Neutrophil (primary cell): ENCODE measurements around the gene SLC13A3.

ENCODE experiments used
- H3K27ac ChIP-seq: fragments of 200-600 bp; sonication (generic); 2 replicates; pipeline ENCODE4 v1.5.1; 2016; ENCODE audit warnings: mild to moderate bottlenecking, moderate library complexity
- H3K27me3 ChIP-seq: fragments of 200-600 bp; sonication (generic); 2 replicates; pipeline ENCODE4 v1.6.0; 2016; ENCODE audit warnings: mild to moderate bottlenecking
- H3K36me3 ChIP-seq: fragments of 200-600 bp; sonication (generic); 2 replicates; pipeline ENCODE4 v1.5.1; 2017
- H3K4me1 ChIP-seq, 2 experiments: fragments of 200-600 bp in 1 of 2; sonication (generic) in 1 of 2; 1 replicate in 1 of 2; 2 replicates in 1 of 2; pipeline versions ENCODE4 v1.5.1 to v1.6.1; 2013 to 2016; ENCODE audit warnings: low read depth in 1 of 2, low read length in 1 of 2, mild to moderate bottlenecking in 1 of 2, moderate library complexity in 1 of 2; ENCODE audit not compliant: control insufficient read depth in 1 of 2, insufficient read depth in 1 of 2
- H3K4me3 ChIP-seq, 2 experiments: fragments of 200-600 bp in 1 of 2; sonication (generic) in 1 of 2; 1 replicate in 1 of 2; 2 replicates in 1 of 2; pipeline ENCODE4 v1.5.1; 2013 to 2016; ENCODE audit warnings: low read depth in 1 of 2, low read length in 1 of 2, mild to moderate bottlenecking in 1 of 2, moderate library complexity in 1 of 2
- H3K9me3 ChIP-seq: fragments of 200-600 bp; sonication (generic); 2 replicates; pipeline ENCODE4 v1.5.1; 2016
- CTCF ChIP-seq: fragments of 200-600 bp; sonication (generic); IDR thresholded peaks from 2 replicates; pipeline ENCODE4 v1.5.1; 2016; ENCODE audit warnings: antibody characterized with exemption

Gene SLC13A3

DNA sequence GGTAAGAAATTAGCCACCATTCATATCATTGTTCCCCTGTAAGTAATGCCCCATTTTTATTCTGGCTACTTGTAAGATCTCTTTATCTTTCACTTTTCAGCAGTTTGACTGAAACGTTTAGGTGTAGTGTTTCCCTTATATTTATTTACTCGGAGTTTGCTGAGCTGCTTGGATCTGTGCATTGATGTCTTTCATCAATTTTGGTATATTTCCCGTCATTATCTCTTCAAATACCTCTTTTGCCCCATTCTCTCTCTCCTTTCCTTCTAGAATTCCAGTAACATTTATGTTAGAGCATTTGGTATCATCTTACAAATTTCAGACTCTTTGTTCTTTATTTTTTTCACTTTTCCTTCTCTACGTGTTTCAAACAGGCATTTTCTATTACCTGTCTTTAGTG is 9.2 kb upstream of the SLC13A3 start:
- Histone ChIP-seq H3K27ac (no peak overlapping the region), H3K4me3 (no peak overlapping the region), H3K4me1 (no peaks in the 10 kb centered on the region), H3K36me3 (no peaks in the 10 kb centered on the region), H3K9me3 (no peaks in the 10 kb centered on the region), H3K27me3 (peaks cover 4% of the 10 kb centered on the region)
- TF ChIP-seq CTCF, result no peak

DNA sequence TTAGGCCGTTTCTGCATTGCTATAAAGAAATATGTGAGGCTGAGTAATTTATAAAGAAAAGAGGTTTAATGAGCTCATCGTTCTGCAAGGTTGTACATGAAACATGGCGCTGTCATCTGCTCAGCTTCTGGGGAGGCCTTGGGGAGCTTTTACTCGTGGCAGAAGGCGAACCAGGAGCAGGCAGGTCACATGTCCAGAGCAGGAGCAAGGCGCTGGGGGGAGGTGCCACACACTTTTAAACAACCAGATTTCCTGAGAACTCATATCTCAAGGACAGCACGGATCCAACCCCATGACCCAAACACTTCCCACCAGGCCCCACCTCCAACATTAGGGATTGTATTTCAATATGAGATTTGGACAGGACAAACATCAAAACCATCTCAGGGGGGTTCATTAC is 6.4 kb upstream of the SLC13A3 start:
- Histone ChIP-seq H3K27ac (no peak overlapping the region), H3K9me3 (no peaks in the 10 kb centered on the region), H3K36me3 (no peaks in the 10 kb centered on the region), H3K4me3 (no peak overlapping the region), H3K27me3 (peaks cover 16% of the 10 kb centered on the region), H3K4me1 (no peaks in the 10 kb centered on the region)
- no peak for TF ChIP-seq CTCF

GRCh38 chr20:46657137-46657536 is 5.9 kb upstream of the SLC13A3 start:
- no peaks in the 10 kb centered on the region for H3K36me3 ChIP-seq
- peaks cover 21% of the 10 kb centered on the region for H3K27me3 ChIP-seq
- H3K4me1 ChIP-seq, result no peaks in the 10 kb centered on the region
- H3K9me3 ChIP-seq, result no peaks in the 10 kb centered on the region
- TF ChIP-seq CTCF, result no peak
- H3K4me3 ChIP-seq, result no peak overlapping the region
- H3K27ac ChIP-seq, result no peak overlapping the region

- TF ChIP-seq CTCF, result no peak
- Histone ChIP-seq H3K27me3 (peaks cover 63% of the 10 kb centered on the region), H3K4me1 (no peaks in the 10 kb centered on the region), H3K4me3 (no peak overlapping the region), H3K9me3 (no peaks in the 10 kb centered on the region), H3K36me3 (no peaks in the 10 kb centered on the region), H3K27ac (no peak overlapping the region)
Observed at GRCh38 chr20:46652699-46653098, 1.4 kb upstream of the SLC13A3 start.

DNA sequence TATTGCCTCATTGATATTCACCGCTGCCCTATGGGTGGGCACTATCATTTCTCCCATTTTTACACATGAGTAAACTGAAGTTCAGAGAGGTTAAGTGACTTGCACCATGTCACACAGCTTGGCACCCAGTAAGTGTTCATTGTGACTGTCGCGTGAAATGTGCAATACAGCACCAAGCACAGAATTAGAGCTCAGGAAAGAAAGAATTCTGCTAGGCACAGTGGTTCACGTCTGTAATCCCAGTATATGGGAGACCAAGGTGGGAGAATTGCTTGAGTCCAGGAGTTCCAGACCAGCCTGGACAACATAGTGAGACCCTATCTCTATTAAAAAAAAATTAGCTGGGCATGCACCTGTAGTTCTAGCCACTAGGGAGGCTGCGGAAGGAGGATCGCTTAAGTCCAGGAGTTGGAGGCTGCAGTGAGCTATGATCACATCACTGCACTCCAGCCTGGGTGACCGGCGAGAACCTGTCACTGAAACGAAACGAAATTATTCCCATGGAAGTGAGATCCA is 626 bp downstream of the SLC13A3 start:
- Histone ChIP-seq H3K4me1 (no peaks in the 10 kb centered on the region), H3K27me3 (peaks cover 70% of the 10 kb centered on the region), H3K36me3 (no peaks in the 10 kb centered on the region), H3K4me3 (no peak overlapping the region), H3K9me3 (no peaks in the 10 kb centered on the region), H3K27ac (no peak overlapping the region)
- TF ChIP-seq CTCF, result no peak
